Muscle of back (tissue), 11 donors: ENCODE results near the gene MME. TPM values are rescaled to one million over a fixed set of nuclear protein-coding genes. Genes with fewer than 3 reads are reported as not detected.
"Not testable (repeated sequence)": the region's sequence is repeated elsewhere in the genome, so short reads cannot be mapped to it uniquely, and the experiment has no call there.

Experiments
- DNase-seq, 3 donors: peaks; one replicate each; pipeline versions ENCODE4 v3.0.0 to v3.0.0-alpha.2; 2013
- polyA plus RNA-seq, 10 donors: library from polyadenylated mRNA; unstranded; fragments of 120-200 nt; gene quantifications; one replicate each; pipeline ENCODE4 v1.2.1, GENCODE V29; 2013; ENCODE audit not compliant: insufficient read length in 10 of 10

MME gene
- polyA plus RNA-seq, 10 donors: 5.4 to 29.5 (median 14.5) TPM

DNA sequence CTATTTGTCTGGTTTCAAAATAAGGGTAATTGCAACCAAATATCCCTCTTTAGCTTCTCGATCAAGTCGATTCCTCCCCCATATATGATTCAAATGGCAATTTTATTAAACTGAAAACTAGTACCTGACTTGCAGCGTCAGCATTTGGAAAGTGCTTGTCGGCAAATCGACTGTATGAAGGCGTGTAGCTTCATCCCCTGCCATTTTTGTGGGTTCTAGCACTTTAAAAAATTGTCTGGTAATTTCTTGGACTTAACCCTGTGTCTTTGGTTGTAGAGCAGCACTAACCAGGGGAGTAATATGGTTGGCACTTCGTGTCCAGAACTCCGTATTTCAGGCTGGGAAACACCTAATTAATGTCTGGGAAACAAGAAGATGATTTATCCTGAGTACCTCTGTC lies 573 bp downstream of the MME start:
- DNase-seq: peak in 1 of 3 donors; percentile 45

DNA sequence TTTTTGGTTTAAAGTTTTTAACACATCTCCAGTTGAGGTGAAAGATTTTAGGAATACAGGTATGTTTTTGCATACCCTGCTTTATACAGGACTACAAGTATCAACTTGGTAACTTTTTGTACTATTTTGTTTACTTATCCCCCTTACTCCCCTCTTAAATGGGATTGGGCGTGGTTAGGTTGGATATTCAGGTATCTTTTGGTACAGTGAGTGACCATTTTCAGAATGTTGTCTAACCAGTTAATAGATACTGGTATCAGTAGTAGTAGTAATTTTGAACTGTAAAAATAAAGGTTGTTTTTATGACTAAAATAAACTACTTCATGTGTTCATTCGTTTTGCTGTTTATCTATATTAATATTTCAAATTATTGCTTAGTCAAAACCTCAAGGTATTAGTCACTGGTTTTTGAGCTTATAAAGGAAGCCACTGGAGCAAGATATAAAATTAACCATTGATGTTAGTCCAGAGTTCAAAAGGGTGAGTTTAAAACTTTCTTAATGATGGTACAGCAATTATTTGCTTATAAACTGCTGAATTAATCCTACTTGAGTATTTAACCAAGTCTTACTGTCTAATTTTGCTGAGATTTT lies 3.3 kb downstream of the MME start:
- DNase-seq: no peak

DNA sequence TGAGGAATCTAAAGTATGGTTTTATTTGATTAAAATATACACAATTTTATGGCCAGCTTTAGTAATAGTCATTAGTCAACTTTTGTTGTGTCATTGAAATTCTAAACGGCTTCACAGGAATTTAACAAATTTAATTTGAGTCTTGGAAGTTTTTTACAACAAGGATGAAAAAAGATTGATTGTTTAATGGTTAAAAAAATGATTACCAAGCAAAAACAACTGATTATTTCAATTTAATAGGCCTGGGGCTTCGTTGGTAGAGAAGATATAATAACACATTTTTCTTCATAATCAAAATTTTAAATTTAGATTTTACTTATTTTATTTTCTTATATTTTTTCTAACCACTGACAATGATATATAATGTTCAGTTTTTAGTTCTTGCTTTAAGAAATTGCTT lies 4.4 kb downstream of the MME start:
- no peak for DNase-seq

DNA sequence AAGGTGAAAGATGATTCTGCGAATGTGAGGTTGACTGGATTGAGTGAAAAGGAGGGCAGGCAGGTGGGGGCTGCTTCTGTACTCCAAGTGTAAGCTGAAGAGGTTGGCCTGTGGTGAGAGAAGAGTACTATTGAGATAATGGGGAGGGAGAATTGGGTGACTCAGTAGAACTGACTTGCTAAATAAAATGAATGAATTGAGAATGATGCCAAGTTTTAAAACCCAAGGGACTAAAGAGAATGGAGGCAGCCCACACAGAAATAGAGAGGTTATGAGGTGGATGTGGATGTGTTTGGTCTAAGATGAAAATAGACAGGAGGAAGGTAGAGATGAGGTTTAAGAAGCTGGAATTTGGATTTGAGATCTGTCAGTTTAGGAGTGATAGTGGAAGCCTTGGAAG lies 5.9 kb downstream of the MME start:
- no peak for DNase-seq

DNA sequence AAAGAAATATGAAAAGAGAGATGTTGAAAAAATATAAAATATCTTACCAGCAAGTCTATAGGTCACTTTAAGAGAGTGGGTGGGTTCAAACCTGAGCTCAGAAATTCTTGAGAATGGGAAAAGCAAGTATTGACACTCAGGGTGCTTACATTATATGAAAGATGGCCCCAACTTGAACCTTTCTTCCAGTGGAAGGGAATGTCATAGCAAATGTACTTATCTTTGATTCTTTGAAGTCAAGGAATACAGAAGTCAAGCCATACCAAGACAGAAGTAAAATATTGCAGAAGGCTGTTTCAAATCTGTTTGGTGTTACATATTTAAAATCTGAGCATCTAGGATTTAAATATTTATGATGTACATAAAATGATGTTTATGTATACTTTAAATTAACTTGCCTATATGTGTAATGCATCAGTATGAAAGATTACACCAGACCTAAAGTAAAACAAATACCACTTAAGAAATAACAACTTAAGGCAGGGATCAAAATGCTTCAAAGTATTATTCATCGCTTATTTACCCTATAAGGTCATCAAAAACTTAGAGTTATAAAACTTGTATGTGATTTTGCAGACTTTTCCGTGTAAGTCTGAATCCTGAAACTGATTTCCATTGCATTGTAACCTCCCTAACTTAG lies 8.7 kb downstream of the MME start:
- DNase-seq: no peak

DNA sequence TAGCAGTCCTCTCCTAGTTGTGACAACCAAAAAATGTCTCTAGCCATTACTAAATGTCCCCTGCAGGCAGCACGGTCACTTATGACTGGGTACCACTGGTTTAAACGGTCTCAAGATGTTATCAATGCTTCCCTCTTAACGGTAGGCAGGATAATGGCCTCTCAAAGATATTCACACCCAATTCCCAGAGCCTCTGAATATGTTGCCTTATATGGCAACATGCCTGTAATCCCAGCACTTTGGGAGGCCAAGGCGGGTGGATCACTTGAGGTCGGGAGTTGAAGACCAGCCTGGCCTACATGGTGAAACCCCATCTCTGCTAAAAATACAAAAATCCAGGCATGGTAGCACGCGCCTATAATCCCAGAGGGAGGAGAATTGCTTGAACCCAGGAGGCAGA lies 9.4 kb downstream of the MME start:
- DNase-seq: no peak

DNA sequence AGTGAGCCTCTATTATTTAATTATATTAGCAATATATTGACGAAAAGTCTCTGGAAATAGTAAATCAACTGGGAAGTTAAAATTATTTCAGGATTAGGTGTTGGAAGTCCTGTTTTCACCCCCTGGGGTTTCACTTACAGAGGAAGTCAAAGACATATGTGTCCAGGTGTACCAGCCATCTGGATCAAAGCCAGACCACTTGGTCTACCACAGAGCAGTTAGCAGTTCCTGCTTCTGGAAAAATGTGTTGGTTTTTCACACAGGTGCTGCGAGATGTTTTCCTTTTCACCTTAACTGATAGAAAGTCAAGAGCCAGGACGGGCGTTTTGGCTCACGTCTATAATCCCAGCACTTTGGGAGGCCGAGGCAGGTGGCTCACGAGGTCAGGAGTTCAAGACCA lies 13.1 kb downstream of the MME start:
- DNase-seq: no peak

DNA sequence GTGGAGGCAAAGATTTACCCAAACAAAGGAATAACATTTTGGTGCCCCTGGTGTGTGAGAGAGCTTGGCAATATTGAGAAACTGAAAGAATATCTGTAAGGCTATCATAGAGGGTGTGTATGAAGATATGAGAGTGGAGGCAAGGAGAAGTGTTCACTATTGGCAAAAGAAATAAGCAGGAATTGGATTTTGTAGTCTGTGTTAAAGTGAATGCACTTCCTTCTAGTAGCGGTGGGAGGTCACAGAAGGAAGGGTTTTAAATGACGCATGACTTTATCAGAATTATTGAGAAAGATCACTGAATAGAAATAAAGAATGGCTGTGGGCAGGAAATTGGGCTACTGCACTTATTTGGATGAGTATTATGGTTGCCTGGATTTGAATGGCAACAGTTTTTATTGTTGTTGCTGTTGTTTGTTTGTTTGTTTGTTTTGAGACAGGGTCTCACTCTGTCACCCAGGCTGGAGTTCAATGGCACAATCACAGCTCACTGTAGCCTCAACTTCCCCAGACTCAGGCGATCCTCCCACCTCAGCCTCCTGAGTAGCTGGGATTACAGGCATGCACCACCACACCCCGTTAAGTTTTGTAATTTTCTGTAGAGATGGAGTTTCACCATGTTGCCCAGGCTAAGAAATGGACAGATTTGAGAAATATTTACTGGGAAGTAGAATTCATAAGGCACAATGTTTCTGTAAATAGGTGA lies 16.3 kb downstream of the MME start:
- no peak for DNase-seq

DNA sequence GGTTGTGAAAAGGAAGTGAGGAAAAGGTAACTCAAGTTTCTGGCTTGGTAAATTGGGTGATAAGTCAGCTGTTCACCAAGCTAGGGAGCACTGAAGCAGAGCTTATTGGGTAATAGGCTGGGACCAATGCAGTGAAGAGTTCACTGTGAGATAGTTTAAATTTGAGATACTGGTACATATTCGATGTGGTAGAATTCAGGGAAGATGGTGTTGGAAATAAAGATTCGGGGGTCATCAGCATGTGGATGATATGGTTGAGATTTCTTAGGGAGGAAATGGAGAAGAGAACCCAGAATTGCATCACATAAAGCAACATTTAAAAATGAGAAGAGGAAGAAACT lies 16.9 kb downstream of the MME start:
- DNase-seq: no peak

DNA sequence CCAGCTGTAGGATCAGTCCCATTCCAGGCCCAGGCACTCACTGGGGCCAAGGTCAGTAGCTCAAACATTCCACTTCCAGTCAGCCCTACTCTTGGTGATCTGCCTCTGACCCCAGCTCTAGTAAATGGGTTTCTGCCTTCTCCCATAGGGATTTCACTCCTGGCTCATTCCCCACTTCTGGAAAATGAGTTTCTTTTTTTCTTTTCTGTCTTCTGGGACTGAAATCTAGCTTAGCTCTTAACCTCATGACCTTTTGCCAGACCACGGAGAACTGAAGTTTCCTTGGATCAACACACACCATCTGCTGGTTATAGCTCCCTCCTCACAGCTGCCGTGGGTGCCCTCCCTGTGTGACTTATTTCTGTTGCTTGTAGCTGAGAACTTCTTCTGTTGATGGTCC lies 21.3 kb downstream of the MME start:
- DNase-seq: peak in 1 of 3 donors; percentile 12

DNA sequence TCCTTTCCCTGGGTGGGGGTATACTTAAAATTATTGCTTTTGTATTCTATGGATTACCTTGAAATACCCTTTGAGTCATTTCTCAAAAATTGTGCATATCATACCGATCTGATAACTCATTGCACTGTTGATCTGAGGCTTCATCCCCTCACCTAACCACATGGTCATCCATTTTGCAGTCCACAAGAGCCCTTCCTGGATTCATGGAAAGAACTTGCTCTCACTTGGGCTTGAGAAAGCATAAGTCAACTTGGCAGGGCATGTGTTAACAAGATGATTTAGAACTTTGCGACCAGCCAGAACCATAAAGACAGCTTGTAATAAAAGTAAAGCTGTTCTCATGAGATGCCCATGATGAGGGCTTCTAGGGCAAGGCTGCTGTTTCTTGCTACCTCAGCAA lies 22.2 kb downstream of the MME start:
- DNase-seq: peak in 1 of 3 donors; percentile 62

DNA sequence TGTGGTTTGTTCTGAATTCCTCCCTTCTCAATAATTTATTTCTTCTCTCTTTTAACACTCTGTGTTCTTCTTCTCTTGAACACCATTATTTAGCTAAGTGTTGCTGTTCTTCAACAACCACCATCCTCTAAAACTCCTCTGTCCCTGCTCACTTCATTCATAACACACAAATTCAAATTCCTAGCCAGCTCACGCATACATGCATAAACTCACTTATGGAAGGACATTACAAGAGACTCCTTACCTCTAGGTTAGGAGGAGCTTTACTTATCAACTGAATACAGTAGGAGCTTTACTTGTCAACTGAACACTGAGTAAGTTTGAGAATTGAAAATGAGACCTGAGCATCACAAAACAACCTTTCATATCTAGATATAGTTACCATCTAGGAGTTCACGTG lies 23.6 kb downstream of the MME start:
- no peak for DNase-seq

DNA sequence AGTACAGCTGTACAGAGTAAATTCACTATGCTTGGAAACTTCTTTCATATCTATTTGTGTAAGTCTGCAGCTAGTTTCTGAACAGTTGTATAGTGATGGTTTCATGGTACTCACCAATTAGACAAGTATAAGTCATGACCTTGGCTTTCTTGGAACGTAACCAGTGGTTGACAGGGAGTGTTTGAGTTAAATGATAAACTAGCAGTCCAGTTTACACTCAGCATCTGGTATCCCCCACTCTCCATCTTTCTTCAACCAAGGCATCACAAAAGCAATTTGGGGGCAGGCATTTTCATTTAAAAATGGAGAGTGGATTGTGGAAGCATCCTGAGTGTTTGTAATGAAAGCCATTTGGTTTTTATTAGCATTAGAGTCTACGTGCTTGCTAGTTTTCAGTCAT lies 26.0 kb downstream of the MME start:
- DNase-seq: no peak

DNA sequence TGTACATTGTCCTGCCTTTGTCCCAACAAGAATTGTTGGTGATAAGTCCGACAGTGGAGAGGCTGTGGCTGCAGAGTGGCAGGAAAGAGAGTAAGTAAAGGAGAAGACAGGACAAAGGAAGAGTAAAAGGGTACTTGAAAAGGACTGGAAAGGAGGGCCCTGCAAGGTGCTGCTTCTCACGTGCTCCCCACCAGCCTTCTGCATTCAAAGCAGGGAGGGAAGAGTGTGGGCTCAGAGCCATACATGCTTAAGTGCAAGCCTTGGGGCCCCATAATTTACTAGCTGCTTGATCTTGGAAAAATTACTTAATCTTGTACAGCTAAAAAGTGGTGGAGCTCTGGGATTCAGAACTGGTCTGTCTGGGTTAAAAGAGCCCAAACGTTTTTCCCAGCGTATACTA lies 29.9 kb downstream of the MME start:
- DNase-seq: no peak

DNA sequence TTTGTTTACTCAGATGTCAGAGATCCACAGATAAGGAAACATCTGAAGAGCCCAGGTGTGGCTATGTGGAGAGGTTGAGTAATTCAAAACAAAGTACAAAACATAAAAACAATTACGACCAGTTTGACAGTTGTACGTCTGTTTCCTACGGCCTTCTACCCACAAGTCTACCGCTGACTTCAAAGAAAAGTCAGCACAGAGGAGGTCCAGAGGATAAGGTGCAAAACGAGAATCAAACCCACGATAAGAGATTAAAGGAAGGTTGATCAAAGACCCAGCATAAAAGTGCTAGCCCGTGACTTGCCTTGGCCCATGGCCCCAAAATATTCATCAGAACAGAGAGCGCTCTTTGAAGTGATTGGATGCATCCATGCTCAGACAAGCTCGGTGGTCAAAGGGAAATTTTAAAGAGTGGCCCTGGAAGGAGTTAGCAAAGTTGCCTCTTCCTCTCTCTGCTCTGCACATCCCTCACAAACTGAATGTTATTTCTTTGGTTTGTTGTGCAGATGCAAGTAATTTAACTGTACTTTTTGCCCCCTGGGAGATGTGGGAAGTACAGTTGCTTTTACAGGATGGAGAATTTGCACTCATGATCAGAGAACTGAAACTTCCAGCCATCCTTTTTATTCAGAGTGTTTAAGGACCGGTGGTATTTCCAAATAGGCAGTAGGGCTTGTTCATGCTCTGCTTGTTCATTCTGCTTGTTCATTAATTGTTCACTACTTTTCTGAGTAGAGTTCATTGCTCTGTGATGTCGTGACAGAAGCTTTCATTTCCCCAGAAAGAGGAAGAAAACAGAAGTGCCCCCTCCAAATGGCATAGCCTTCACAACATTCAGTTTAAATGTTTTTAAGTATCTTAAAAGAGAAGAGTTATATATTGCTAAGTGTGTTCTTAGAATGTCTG lies 31.1 kb downstream of the MME start:
- no peak for DNase-seq

DNA sequence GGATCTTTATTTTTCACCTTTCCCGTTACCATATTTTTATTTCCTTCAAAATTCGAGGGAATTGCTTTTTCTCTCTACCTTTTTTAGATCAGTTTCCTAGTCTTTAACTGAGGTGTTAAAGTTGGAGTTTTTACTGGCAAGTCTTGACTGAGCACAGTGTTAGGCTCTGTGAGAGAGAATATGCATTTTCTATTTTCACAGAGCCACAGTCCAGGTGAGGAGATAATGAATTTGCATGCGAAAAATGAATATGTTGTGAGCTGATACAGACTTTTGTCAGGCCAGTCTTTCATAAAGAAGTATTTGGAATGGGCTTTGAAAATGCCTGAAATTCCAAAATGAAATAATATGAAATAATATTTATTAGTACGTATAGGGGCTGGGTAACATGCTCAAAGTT lies 31.9 kb downstream of the MME start:
- DNase-seq: no peak

DNA sequence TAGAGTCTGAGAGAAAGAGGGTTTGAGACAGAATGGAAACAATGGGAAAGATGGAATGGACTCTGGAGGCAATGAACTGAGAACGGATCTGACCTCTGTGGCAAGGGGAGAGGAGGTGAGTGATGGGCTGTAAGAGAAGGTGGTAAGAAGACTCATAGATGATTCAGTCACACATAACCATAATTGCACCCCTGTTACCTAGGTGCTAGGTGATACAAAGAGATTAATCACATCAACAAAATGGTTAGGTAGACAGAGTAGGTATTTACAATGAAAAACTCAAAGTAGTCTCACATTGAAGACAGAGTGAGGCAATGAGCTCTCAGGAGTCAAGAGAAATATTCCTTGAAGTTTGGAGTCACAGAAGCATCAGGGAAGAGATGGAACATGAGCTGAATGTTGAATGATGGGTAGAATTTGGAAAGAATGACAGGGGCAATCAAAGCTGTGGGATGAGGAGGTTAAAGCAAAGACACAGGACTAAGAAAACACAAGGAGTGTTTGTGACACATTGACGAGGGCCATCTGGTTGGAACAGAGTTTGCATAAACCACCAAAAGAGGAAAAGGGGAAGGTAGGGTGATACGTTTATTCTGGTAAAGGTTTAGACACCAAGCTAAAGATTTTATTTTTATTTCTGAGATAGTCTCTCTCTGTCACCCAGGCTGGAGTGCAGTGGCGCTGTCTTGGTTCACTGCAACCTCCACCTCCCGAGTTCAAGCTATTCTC lies 32.7 kb downstream of the MME start:
- DNase-seq: no peak

DNA sequence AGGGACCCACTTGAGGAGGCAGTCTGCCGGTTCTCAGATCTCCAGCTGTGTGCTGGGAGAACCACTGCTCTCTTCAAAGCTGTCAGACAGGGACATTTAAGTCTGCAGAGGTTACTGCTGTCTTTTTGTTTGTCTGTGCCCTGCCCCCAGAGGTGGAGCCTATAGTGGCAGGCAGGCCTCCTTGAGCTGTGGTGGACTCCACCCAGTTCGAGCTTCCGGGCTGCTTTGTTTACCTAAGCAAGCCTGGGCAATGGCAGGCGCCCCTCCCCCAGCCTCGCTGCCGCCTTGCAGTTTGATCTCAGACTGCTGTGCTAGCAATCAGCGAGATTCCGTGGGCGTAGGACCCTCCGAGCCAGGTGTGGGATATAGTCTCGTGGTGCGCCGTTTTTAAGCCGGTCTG lies 44.6 kb downstream of the MME start:
- DNase-seq: not testable (repeated sequence)

DNA sequence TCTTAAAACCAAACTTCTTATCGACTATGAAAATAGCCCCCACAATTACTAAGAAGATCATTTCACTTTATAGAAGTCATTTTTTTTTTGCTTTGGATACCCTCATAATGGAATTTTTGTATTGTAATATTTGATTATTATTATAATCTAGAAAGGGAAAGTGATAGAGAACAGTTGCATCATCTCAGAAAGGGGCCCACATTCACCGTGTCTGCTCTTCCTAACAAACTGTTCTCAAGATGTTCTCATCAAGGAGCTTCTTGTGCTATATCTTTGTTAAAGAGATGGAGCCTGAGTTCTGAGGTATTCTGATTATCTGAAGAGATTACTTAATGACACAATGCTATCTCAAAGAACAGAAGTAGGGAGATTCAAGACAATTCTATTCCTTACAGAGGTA lies 49.3 kb downstream of the MME start:
- no peak for DNase-seq

DNA sequence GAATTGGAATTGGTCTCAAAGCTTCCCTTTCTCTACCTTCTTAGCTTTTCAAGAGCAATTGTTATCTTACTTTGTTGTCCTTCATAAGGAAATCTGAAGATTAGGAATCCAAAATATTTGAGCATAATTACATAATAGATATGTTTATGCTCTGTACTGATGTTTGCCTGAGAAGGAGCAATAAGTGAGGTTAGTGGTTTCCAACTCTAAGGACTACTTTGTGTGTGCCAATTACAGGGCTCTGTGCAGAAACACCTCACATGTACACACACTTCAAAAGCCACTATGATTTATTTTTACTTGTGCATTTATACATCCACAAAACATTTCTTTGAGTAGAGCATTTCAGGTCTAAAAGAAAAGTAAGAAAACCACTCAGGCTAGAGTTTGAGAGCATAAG lies 49.9 kb downstream of the MME start:
- no peak for DNase-seq

DNA sequence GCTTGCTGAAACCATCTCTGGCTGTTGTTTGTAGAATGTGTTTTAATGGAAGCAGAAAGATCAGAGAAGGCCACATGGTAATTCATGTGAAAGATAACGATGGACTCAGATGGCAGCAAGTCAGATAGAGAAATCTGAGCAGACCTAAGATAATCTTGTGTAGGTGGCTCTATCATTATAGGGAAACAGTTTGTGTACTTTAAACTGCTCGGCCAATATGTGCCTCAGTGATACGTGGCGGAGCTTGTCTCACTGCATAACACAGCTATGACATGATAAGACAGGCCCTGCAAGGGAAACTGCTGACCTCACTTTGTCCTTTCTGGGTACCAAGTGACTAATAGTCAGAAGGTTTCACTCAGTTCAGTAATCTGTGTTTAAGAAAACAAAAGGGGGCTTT lies 51.0 kb downstream of the MME start:
- peak in 1 of 3 donors; percentile 4 for DNase-seq

DNA sequence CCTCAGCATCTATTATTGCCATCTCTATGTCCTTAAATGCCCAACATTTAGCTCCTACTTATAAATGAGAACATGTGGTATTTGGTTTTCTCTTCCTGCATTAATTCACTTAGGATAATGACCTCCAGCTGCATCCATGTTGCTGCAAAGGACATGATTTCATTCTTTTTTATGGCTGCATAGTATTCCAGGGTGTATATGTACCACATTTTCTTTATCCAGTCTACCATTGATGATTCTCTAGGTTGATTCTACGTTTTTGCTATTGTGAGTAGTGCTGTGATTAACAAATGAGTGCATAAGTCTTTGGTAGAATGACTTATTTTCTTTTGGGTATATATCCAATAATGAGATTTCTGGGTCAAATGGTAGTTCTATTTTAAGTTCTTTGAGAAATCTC lies 54.2 kb downstream of the MME start:
- DNase-seq: not testable (repeated sequence)
